MM.1S (cell line): Measurements from ENCODE around the gene GLT8D1.

Source experiments
- DNase-seq: peaks from one replicate; pipeline ENCODE4 v3.0.0-alpha.2; 2015
- H2AFZ ChIP-seq: fragments of 300-600 bp; sonication (generic); 2 replicates; pipeline ENCODE4 v1.6.0; 2016; ENCODE audit warnings: antibody characterized with exemption, low read length
- H3F3A ChIP-seq: fragments of 300-600 bp; sonication (generic); 2 replicates; pipeline ENCODE4 v1.6.1; 2016; ENCODE audit warnings: mild to moderate bottlenecking, antibody characterized with exemption, low read length, moderate library complexity, mixed read lengths; ENCODE audit not compliant: insufficient read depth
- H3K27ac ChIP-seq: fragments of 300-600 bp; sonication (generic); 2 replicates; pipeline ENCODE4 v1.5.1; 2016; ENCODE audit warnings: mild to moderate bottlenecking, low read length
- H3K27me3 ChIP-seq: fragments of 300-600 bp; sonication (generic); replicated peaks from 2 replicates; pipeline ENCODE4 v1.6.0; 2016; ENCODE audit warnings: low read length; ENCODE audit not compliant: insufficient read depth
- H3K36me3 ChIP-seq: fragments of 300-600 bp; sonication (generic); replicated peaks from 2 replicates; pipeline ENCODE4 v1.6.1; 2016; ENCODE audit warnings: mild to moderate bottlenecking, low read length, mixed read lengths; ENCODE audit not compliant: insufficient read depth
- H3K4me1 ChIP-seq: fragments of 300-600 bp; sonication (generic); 2 replicates; pipeline ENCODE4 v1.6.1; 2016; ENCODE audit warnings: low read length, mixed read lengths
- H3K4me2 ChIP-seq: fragments of 300-600 bp; sonication (generic); 2 replicates; pipeline ENCODE4 v1.6.0; 2016; ENCODE audit warnings: low read depth, low read length
- H3K4me3 ChIP-seq: fragments of 300-600 bp; sonication (generic); 2 replicates; pipeline ENCODE4 v1.5.1; 2016; ENCODE audit warnings: low read length, mixed read lengths
- H3K79me2 ChIP-seq: fragments of 300-600 bp; sonication (generic); 2 replicates; pipeline ENCODE4 v1.6.1; 2016; ENCODE audit warnings: mixed run types, low read length, mixed read lengths
- H3K9ac ChIP-seq: fragments of 300-600 bp; sonication (generic); 2 replicates; pipeline ENCODE4 v1.6.1; 2016; ENCODE audit warnings: low read length, mixed read lengths
- H3K9me2 ChIP-seq: fragments of 300-600 bp; sonication (generic); replicated peaks from 2 replicates; pipeline ENCODE4 v1.6.1; 2016; ENCODE audit warnings: mild to moderate bottlenecking, low read length, mixed read lengths; ENCODE audit not compliant: insufficient read depth
- H3K9me3 ChIP-seq: fragments of 300-600 bp; sonication (generic); replicated peaks from 2 replicates; pipeline ENCODE4 v1.6.1; 2016; ENCODE audit warnings: mild to moderate bottlenecking, low read length, mixed read lengths; ENCODE audit not compliant: insufficient read depth
- H4K20me1 ChIP-seq: fragments of 300-600 bp; sonication (generic); 2 replicates; pipeline ENCODE4 v1.6.1; 2016; ENCODE audit warnings: mild to moderate bottlenecking, low read length, moderate library complexity, mixed read lengths; ENCODE audit not compliant: insufficient read depth
- CTCF ChIP-seq: fragments of 300-600 bp; sonication (generic); IDR thresholded peaks from 2 replicates; pipeline ENCODE4 v1.5.1; 2016; ENCODE audit warnings: antibody characterized with exemption, low read length, mixed read lengths
- EZH2 ChIP-seq: fragments of 300-600 bp; sonication (generic); optimal IDR thresholded peaks from 2 replicates; pipeline ENCODE3; 2017; ENCODE audit warnings: low read depth, mild to moderate bottlenecking, antibody characterized with exemption, low read length, mixed read lengths
- EZH2phosphoT487 ChIP-seq: fragments of 300-600 bp; sonication (generic); IDR thresholded peaks from 2 replicates; pipeline ENCODE4 v1.6.1; 2018; ENCODE audit warnings: antibody characterized with exemption, low read length

GLT8D1 gene

GRCh38 chr3:52651592-52651991, 54.0 kb downstream of the GLT8D1 start:
- Histone ChIP-seq H3K4me3 (no peak overlapping the region), H3K27me3 (no peaks in the 10 kb centered on the region), H3K36me3 (peaks cover 8% of the 10 kb centered on the region; the same call in 1 of the 2 replicates), H3K27ac (no peak overlapping the region), H4K20me1 (no peaks in the 10 kb centered on the region), H3K9me3 (no peaks in the 10 kb centered on the region), H3K9me2 (no peaks in the 10 kb centered on the region), H3K4me1 (no peaks in the 10 kb centered on the region), H3K9ac (no peak overlapping the region), H3F3A (no peaks in the 10 kb centered on the region), H3K4me2 (no peak overlapping the region), H3K79me2 (0 out of 2 replicates have a peak, but pooled peaks cover 3% of the 10 kb centered on the region), H2AFZ (no peak overlapping the region)
- TF ChIP-seq EZH2 (no peak), EZH2phosphoT487 (no peak), CTCF (no peak)
- DNase-seq = no peak

GRCh38 chr3:52650439-52650838, 55.2 kb downstream of the GLT8D1 start:
- Histone ChIP-seq H3K27ac (no peak overlapping the region), H4K20me1 (no peaks in the 10 kb centered on the region), H3K4me2 (no peak overlapping the region), H3K36me3 (peaks cover 8% of the 10 kb centered on the region; the same call in 1 of the 2 replicates), H3K9me2 (no peaks in the 10 kb centered on the region), H2AFZ (no peak overlapping the region), H3F3A (no peaks in the 10 kb centered on the region), H3K27me3 (no peaks in the 10 kb centered on the region), H3K4me3 (no peak overlapping the region), H3K79me2 (no peaks in the 10 kb centered on the region), H3K9me3 (no peaks in the 10 kb centered on the region), H3K4me1 (no peaks in the 10 kb centered on the region), H3K9ac (no peak overlapping the region)
- TF ChIP-seq EZH2phosphoT487 (no peak), CTCF (no peak)
- no peak for DNase-seq

GRCh38 chr3:52649461-52650210, 56.0 kb downstream of the GLT8D1 start:
- H3F3A ChIP-seq = no peaks in the 10 kb centered on the region
- TF ChIP-seq EZH2 = no peak
- no peak for TF ChIP-seq EZH2phosphoT487
- no peak for TF ChIP-seq CTCF
- no peak overlapping the region for H3K4me3 ChIP-seq
- no peak overlapping the region for H3K9ac ChIP-seq
- H2AFZ ChIP-seq = no peak overlapping the region
- no peak overlapping the region for H3K4me2 ChIP-seq
- DNase-seq = no peak
- H3K79me2 ChIP-seq = no peaks in the 10 kb centered on the region
- H3K27ac ChIP-seq = no peak overlapping the region
- H3K36me3 ChIP-seq = peaks cover 8% of the 10 kb centered on the region; the same call in 1 of the 2 replicates
- H4K20me1 ChIP-seq = no peaks in the 10 kb centered on the region
- H3K27me3 ChIP-seq = no peaks in the 10 kb centered on the region
- no peaks in the 10 kb centered on the region for H3K9me2 ChIP-seq
- H3K9me3 ChIP-seq = no peaks in the 10 kb centered on the region
- H3K4me1 ChIP-seq = no peaks in the 10 kb centered on the region
